Caco-2 (cell line): ENCODE results near the gene SZRD1. TPM values are rescaled to one million over a fixed set of nuclear protein-coding genes. Genes with fewer than 3 reads are reported as not detected.

Experiments
- BruUV-seq: library from RNA; stranded (reverse); fragments of 400-500 nt; replicated peaks from 2 replicates; lab custom pipeline; 2021; lab: Mats Ljungman, UMichigan
- CTCF ChIA-PET: fragments of 300-600 bp; sonication (Branson Sonifier 250); formaldehyde crosslinking; loops from one replicate; lab custom pipeline; 2022; ENCODE audit warnings: antibody characterized with exemption; lab: Charles Lee
- POLR2A ChIA-PET: fragments of 300-600 bp; sonication (Branson Sonifier 250); formaldehyde crosslinking; loops from one replicate; lab custom pipeline; 2022; ENCODE audit warnings: antibody characterized with exemption; lab: Charles Lee
- DNase-seq, 2 experiments: peaks; one replicate each; pipeline versions ENCODE4 v3.0.0 to v3.0.0-alpha.2; 2020 to 2022
- H3K27me3 ChIP-seq: replicated peaks from 2 replicates; pipeline ENCODE4 v1.6.0; 2011; ENCODE audit warnings: low read length; ENCODE audit not compliant: control insufficient read depth, insufficient read depth
- H3K36me3 ChIP-seq: 2 replicates; pipeline ENCODE4 v1.5.1; 2011; ENCODE audit warnings: low read length; ENCODE audit not compliant: control insufficient read depth, insufficient read depth
- H3K4me1 ChIP-seq: fragments of 250-450 bp; sonication (Bioruptor Pico); 2 replicates; pipeline ENCODE4 v1.5.1; 2020; ENCODE audit warnings: mild to moderate bottlenecking
- H3K4me3 ChIP-seq: 2 replicates; pipeline ENCODE4 v1.5.1; 2011; ENCODE audit warnings: low read depth, mild to moderate bottlenecking, control low read depth, low read length
- H3K9me3 ChIP-seq: fragments of 250-450 bp; sonication (Bioruptor Pico); 2 replicates; pipeline ENCODE4 v1.5.1; 2020; ENCODE audit warnings: mild to moderate bottlenecking, moderate library complexity
- H3K27ac Mint-ChIP-seq: one replicate; pipeline ENCODE4 v1.8.0; 2022; ENCODE audit warnings: mixed read lengths; ENCODE audit not compliant: unreplicated experiment
- H3K27me3 Mint-ChIP-seq: one replicate; pipeline ENCODE4 v1.8.0; 2022; ENCODE audit warnings: mixed read lengths; ENCODE audit not compliant: insufficient read depth, unreplicated experiment
- H3K36me3 Mint-ChIP-seq: one replicate; pipeline ENCODE4 v1.8.0; 2022; ENCODE audit warnings: mild to moderate bottlenecking, mixed read lengths; ENCODE audit not compliant: insufficient read depth, unreplicated experiment
- H3K4me1 Mint-ChIP-seq: one replicate; pipeline ENCODE4 v1.8.0; 2022; ENCODE audit warnings: low read depth, mixed read lengths; ENCODE audit not compliant: unreplicated experiment
- H3K4me3 Mint-ChIP-seq: one replicate; pipeline ENCODE4 v1.8.0; 2022; ENCODE audit warnings: mild to moderate bottlenecking, moderate library complexity, mixed read lengths; ENCODE audit not compliant: unreplicated experiment
- H3K9me3 Mint-ChIP-seq: one replicate; pipeline ENCODE4 v1.8.0; 2022; ENCODE audit warnings: mixed read lengths; ENCODE audit not compliant: unreplicated experiment
- intact Hi-C: fragments of 100-400 bp; cut with micrococcal nuclease; formaldehyde crosslinking; loops from one replicate; pipeline ENCODE4 v1.10.0; 2022; ENCODE audit not compliant: unreplicated experiment
- total RNA-seq: library from RNA; stranded (reverse); gene quantifications from 2 replicates; pipeline ENCODE4 v1.2.3, GENCODE V29; 2022
- TF ChIP-seq, protein P1 (sequence below), 2 experiments: fragments of 200-600 bp in 1 of 2; IDR thresholded peaks; 1 replicate in 1 of 2; 2 replicates in 1 of 2; pipeline versions ENCODE4 v1.5.1 to v1.8.0; 2011 to 2022; ENCODE audit warnings: antibody characterized with exemption in 1 of 2, control low read depth in 1 of 2, inconsistent platforms in 1 of 2, low read depth in 1 of 2, low read length in 1 of 2, mild to moderate bottlenecking in 1 of 2, moderate library complexity in 1 of 2; ENCODE audit not compliant: insufficient read depth in 1 of 2, severe bottlenecking in 1 of 2, unreplicated experiment in 1 of 2

SZRD1 gene
- total RNA-seq, 1 experiment from 2014 or later = 93.8 TPM

DNA sequence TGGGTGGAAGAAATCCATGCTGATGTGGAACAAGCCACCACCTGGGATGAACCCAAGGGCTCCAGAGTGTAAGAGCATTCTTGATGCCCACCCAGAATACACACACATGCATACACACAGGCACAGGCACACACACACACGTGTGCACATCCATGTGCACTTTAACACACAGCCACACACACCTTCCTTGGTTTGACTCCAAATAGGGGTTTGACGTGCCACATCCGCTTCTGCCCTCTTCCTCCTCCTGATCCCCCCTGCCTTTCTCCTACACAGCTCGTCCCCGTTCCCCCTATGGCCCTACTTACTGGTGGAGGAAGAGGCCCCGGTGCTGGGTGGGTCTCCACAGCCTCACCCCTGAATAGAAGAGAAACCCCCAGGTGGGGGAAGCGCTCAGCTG, 54.2 kb downstream of the SZRD1 start:
- Mint-ChIP-seq H3K4me3 (no peak overlapping the region), H3K9me3 (no peaks in the 10 kb centered on the region), H3K36me3 (no peaks in the 10 kb centered on the region), H3K27ac (no peak overlapping the region), H3K4me1 (no peaks in the 10 kb centered on the region), H3K27me3 (peaks cover 10% of the 10 kb centered on the region)
- POLR2A ChIA-PET = no interaction called here
- TF ChIP-seq, protein P1, sequence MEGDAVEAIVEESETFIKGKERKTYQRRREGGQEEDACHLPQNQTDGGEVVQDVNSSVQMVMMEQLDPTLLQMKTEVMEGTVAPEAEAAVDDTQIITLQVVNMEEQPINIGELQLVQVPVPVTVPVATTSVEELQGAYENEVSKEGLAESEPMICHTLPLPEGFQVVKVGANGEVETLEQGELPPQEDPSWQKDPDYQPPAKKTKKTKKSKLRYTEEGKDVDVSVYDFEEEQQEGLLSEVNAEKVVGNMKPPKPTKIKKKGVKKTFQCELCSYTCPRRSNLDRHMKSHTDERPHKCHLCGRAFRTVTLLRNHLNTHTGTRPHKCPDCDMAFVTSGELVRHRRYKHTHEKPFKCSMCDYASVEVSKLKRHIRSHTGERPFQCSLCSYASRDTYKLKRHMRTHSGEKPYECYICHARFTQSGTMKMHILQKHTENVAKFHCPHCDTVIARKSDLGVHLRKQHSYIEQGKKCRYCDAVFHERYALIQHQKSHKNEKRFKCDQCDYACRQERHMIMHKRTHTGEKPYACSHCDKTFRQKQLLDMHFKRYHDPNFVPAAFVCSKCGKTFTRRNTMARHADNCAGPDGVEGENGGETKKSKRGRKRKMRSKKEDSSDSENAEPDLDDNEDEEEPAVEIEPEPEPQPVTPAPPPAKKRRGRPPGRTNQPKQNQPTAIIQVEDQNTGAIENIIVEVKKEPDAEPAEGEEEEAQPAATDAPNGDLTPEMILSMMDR (IDR thresholded peaks at IDR 0.05; ENCODE audit: insufficient read depth in 1 of 2, low read depth in 1 of 2, low read length in 1 of 2, severe bottlenecking in 1 of 2, unreplicated experiment in 1 of 2) = no peak
- BruUV-seq = no TSS peak
- CTCF ChIA-PET = no interaction called here
- no peak for DNase-seq
- Histone ChIP-seq H3K27me3 (no peaks in the 10 kb centered on the region), H3K4me1 (no peaks in the 10 kb centered on the region), H3K4me3 (no peak overlapping the region), H3K36me3 (no peaks in the 10 kb centered on the region), H3K9me3 (no peaks in the 10 kb centered on the region)
- intact Hi-C loops = no loop called here

DNA sequence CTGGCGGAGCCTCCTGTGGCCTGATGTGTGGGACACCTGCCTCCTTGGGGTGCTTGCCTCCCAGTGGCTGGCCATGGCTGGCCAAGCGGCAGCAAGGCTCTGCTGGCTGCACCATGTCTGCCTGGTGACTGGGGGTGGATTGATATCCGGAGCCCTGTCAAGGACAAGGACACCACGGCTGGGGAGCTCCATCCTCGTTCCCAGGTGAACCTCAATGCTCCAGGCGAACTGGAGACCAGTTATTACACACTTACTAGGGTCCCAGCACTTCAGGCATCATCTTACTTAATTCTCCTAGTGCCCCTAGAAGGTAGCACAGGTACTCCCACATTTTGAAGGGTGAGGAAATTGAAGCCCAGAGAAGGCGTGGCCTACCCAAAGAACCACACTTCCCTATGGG, 55.0 kb downstream of the SZRD1 start:
- H3K4me1 ChIP-seq = no peaks in the 10 kb centered on the region
- no peak for DNase-seq
- H3K4me1 Mint-ChIP-seq = no peaks in the 10 kb centered on the region
- H3K27me3 Mint-ChIP-seq = peaks cover 10% of the 10 kb centered on the region
- no peaks in the 10 kb centered on the region for H3K36me3 Mint-ChIP-seq
- intact Hi-C loops = no loop called here
- H3K4me3 ChIP-seq = no peak overlapping the region
- no peak overlapping the region for H3K4me3 Mint-ChIP-seq
- no peaks in the 10 kb centered on the region for H3K9me3 ChIP-seq
- H3K27me3 ChIP-seq = no peaks in the 10 kb centered on the region
- H3K9me3 Mint-ChIP-seq = no peaks in the 10 kb centered on the region
- no peaks in the 10 kb centered on the region for H3K36me3 ChIP-seq
- TF ChIP-seq, protein P1 (IDR thresholded peaks at IDR 0.05; ENCODE audit: insufficient read depth in 1 of 2, low read depth in 1 of 2, low read length in 1 of 2, severe bottlenecking in 1 of 2, unreplicated experiment in 1 of 2) = no peak
- BruUV-seq = no TSS peak
- POLR2A ChIA-PET = no interaction called here
- H3K27ac Mint-ChIP-seq = no peak overlapping the region
- CTCF ChIA-PET = no interaction called here

DNA sequence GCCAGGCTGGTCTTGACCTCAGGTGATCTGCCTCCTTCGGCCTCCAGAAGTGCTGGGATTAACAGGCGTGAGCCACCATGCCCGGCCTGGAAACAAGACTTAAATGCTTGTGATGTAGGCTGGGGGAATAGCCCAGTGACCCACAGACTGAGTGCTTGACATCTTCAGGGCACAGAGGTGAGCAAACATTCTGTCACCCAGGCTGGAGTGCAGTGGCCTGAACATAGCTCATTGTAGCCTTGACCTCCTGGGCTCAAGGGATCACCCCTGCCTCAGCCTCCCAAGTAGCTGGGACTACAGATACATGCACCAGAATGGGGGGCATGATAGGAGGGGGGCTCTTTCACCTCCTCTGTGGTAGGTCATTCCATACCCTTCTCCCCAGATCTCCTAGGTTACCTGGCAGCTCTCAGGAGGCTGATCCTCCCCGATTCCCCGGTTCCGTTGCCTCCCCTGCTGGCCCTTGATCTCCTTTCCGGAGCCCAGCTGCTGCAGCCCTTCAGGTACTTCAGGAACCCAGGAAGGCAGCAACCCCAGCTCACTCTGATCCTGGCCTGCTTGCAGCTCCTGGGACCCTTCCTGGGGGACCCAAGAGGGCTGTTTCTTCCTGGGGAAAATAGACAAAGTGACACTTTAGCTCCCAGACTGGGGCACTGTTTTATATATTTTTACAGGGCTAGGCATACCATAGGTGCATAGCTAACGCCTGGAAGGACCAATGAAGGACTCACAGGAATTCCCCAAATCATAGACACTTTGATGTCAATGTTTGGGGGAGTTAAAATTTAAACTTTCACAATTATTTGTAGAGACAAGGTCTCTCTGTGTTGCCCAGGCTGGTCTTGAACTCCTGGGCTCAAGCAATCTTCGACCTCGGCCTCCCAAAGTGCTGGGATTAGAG, 58.3 kb downstream of the SZRD1 start:
- H3K4me3 ChIP-seq = no peak overlapping the region
- peaks cover 1% of the 10 kb centered on the region for H3K27me3 Mint-ChIP-seq
- no peaks in the 10 kb centered on the region for H3K4me1 Mint-ChIP-seq
- no TSS peak for BruUV-seq
- H3K4me1 ChIP-seq = no peaks in the 10 kb centered on the region
- no peaks in the 10 kb centered on the region for H3K36me3 ChIP-seq
- no peaks in the 10 kb centered on the region for H3K27me3 ChIP-seq
- H3K27ac Mint-ChIP-seq = no peak overlapping the region
- CTCF ChIA-PET = no interaction called here
- H3K4me3 Mint-ChIP-seq = no peak overlapping the region
- intact Hi-C loops = no loop called here
- H3K36me3 Mint-ChIP-seq = no peaks in the 10 kb centered on the region
- H3K9me3 ChIP-seq = no peaks in the 10 kb centered on the region
- TF ChIP-seq, protein P1 (IDR thresholded peaks at IDR 0.05; ENCODE audit: insufficient read depth in 1 of 2, low read depth in 1 of 2, low read length in 1 of 2, severe bottlenecking in 1 of 2, unreplicated experiment in 1 of 2) = no peak
- H3K9me3 Mint-ChIP-seq = no peaks in the 10 kb centered on the region
- POLR2A ChIA-PET = no interaction called here
- no peak for DNase-seq
